Glutamatergic neuron (in vitro differentiated cells): ENCODE data around the gene RNF41. TPM values are rescaled to one million over a fixed set of nuclear protein-coding genes. Genes with fewer than 3 reads are reported as not detected.

Experiments
- DNase-seq: peaks from one replicate; pipeline ENCODE4 v3.0.0; 2022
- H3K27ac Mint-ChIP-seq: one replicate; pipeline ENCODE4 v1.8.0; 2020; ENCODE audit warnings: mild to moderate bottlenecking, mixed read lengths, inconsistent platforms; ENCODE audit not compliant: unreplicated experiment
- H3K27me3 Mint-ChIP-seq: one replicate; pipeline ENCODE4 v1.8.0; 2020; ENCODE audit warnings: mild to moderate bottlenecking, moderate library complexity, mixed read lengths, inconsistent platforms; ENCODE audit not compliant: unreplicated experiment
- H3K36me3 Mint-ChIP-seq: one replicate; pipeline ENCODE4 v1.8.0; 2020; ENCODE audit warnings: mild to moderate bottlenecking, mixed read lengths, inconsistent platforms; ENCODE audit not compliant: unreplicated experiment
- H3K4me1 Mint-ChIP-seq: one replicate; pipeline ENCODE4 v1.8.0; 2020; ENCODE audit warnings: mild to moderate bottlenecking, low read depth, mixed read lengths, inconsistent platforms; ENCODE audit not compliant: unreplicated experiment
- H3K4me3 Mint-ChIP-seq: one replicate; pipeline ENCODE4 v1.8.0; 2020; ENCODE audit warnings: mild to moderate bottlenecking, mixed read lengths, inconsistent platforms; ENCODE audit not compliant: unreplicated experiment
- H3K9me3 Mint-ChIP-seq: one replicate; pipeline ENCODE4 v1.8.0; 2020; ENCODE audit warnings: mild to moderate bottlenecking, moderate library complexity, mixed read lengths, inconsistent platforms; ENCODE audit not compliant: unreplicated experiment
- CTCF ChIP-seq: fragments of 200-600 bp; sonication (generic); IDR thresholded peaks from one replicate; pipeline ENCODE4 v1.5.0; 2021; ENCODE audit not compliant: partially characterized antibody, unreplicated experiment
- total RNA-seq: library from RNA; stranded (reverse); fragmentation: NEBNext Ultra II Directional; extraction: Animal tissue kit (Norgen Biotek cat#: 25700); gene quantifications from one replicate; pipeline ENCODE4 v1.2.1, GENCODE V29; 2021; ENCODE audit not compliant: unreplicated experiment

Gene RNF41
- total RNA-seq, 1 donor from 2014 or later: 72.6 TPM

- Mint-ChIP-seq H3K36me3 (no peaks in the 10 kb centered on the region), H3K9me3 (peaks cover 1% of the 10 kb centered on the region), H3K27me3 (no peaks in the 10 kb centered on the region), H3K4me1 (no peaks in the 10 kb centered on the region), H3K27ac (peak overlapping the region; percentile 18), H3K4me3 (no peak overlapping the region)
- TF ChIP-seq CTCF: no peak
- no peak for DNase-seq
These were observed 13.2 kb upstream of the RNF41 start for GRCh38 chr12:56234746-56235436.

GRCh38 chr12:56231184-56231582, 9.5 kb upstream of the RNF41 start:
- Mint-ChIP-seq H3K27ac (no peak overlapping the region), H3K27me3 (no peaks in the 10 kb centered on the region), H3K4me1 (no peaks in the 10 kb centered on the region), H3K9me3 (no peaks in the 10 kb centered on the region), H3K4me3 (no peak overlapping the region), H3K36me3 (no peaks in the 10 kb centered on the region)
- no peak for DNase-seq
- TF ChIP-seq CTCF: no peak

GRCh38 chr12:56230432-56231183, 8.9 kb upstream of the RNF41 start:
- no peaks in the 10 kb centered on the region for H3K9me3 Mint-ChIP-seq
- H3K27ac Mint-ChIP-seq: no peak overlapping the region
- no peak for TF ChIP-seq CTCF
- no peak overlapping the region for H3K4me3 Mint-ChIP-seq
- DNase-seq: no peak
- no peaks in the 10 kb centered on the region for H3K4me1 Mint-ChIP-seq
- no peaks in the 10 kb centered on the region for H3K27me3 Mint-ChIP-seq
- no peaks in the 10 kb centered on the region for H3K36me3 Mint-ChIP-seq

- peaks cover 3% of the 10 kb centered on the region for H3K4me1 Mint-ChIP-seq
- no peaks in the 10 kb centered on the region for H3K9me3 Mint-ChIP-seq
- H3K27me3 Mint-ChIP-seq: no peaks in the 10 kb centered on the region
- H3K27ac Mint-ChIP-seq: no peak within 1 kb of the TSS
- DNase-seq: no peak
- TF ChIP-seq CTCF: no peak
- H3K36me3 Mint-ChIP-seq: no peaks in the 10 kb centered on the region
- no peak within 1 kb of the TSS for H3K4me3 Mint-ChIP-seq
These were observed 8.3 kb upstream of the RNF41 start, which contains the start of gene SLC39A5 for GRCh38 chr12:56229916-56230431. SLC39A5 (plus strand) TSS chr12:56230051; CDS start chr12:56231275, 1,224 bp downstream.

GRCh38 chr12:56229082-56229481, 7.4 kb upstream of the RNF41 start:
- H3K4me1 Mint-ChIP-seq: peaks cover 3% of the 10 kb centered on the region
- TF ChIP-seq CTCF: no peak
- no peak for DNase-seq
- no peak overlapping the region for H3K4me3 Mint-ChIP-seq
- H3K9me3 Mint-ChIP-seq: no peaks in the 10 kb centered on the region
- H3K36me3 Mint-ChIP-seq: no peaks in the 10 kb centered on the region
- H3K27ac Mint-ChIP-seq: no peak overlapping the region
- peaks cover 1% of the 10 kb centered on the region for H3K27me3 Mint-ChIP-seq
